Uterus (tissue), 4 donors: ENCODE results near the gene LDLRAD4. TPM values are rescaled to one million over a fixed set of nuclear protein-coding genes. Genes with fewer than 3 reads are reported as not detected.

Source experiments
- DNase-seq, 2 donors: peaks; one replicate each; pipeline ENCODE4 v3.0.0-alpha.2; 2019 to 2020
- H3K27ac ChIP-seq, 2 donors: fragments of 200-600 bp; sonication (generic); 1 replicate in 1 of 2; 2 replicates in 1 of 2; pipeline ENCODE4 v1.5.1; 2016 to 2018
- H3K27me3 ChIP-seq, 2 donors: fragments of 200-600 bp; sonication (generic); one replicate each; pipeline ENCODE4 v1.5.1; 2018 to 2019; ENCODE audit warnings: control low read depth in 1 of 2
- H3K36me3 ChIP-seq, 2 donors: fragments of 200-600 bp; sonication (generic); one replicate each; pipeline ENCODE4 v1.5.1; 2019; ENCODE audit warnings: control low read depth in 1 of 2
- H3K4me1 ChIP-seq, 2 donors: fragments of 200-600 bp; sonication (generic); one replicate each; pipeline ENCODE4 v1.5.1; 2018 to 2019; ENCODE audit warnings: control low read depth in 1 of 2
- H3K4me3 ChIP-seq, 2 donors: fragments of 200-600 bp; sonication (generic); 1 replicate in 1 of 2; 2 replicates in 1 of 2; pipeline ENCODE4 v1.5.1; 2018 to 2019; ENCODE audit warnings: mild to moderate bottlenecking in 1 of 2
- H3K9me3 ChIP-seq, 2 donors: fragments of 200-600 bp; sonication (generic); one replicate each; pipeline ENCODE4 v1.5.1; 2019; ENCODE audit warnings: control low read depth in 1 of 2
- CTCF ChIP-seq, 4 experiments: fragments of 200-600 bp in 2 of 4; fragments of 450-650 bp in 2 of 4; sonication (generic) in 2 of 4; IDR thresholded peaks; one replicate each; pipeline ENCODE4 v1.5.1; 2016 to 2019; ENCODE audit warnings: antibody characterized with exemption in 4 of 4, mild to moderate bottlenecking in 2 of 4, moderate library complexity in 1 of 4
- POLR2A ChIP-seq, 2 donors: fragments of 450-650 bp; IDR thresholded peaks; one replicate each; pipeline ENCODE4 v1.6.1; 2016; ENCODE audit warnings: antibody characterized with exemption in 2 of 2, mild to moderate bottlenecking in 1 of 2, moderate library complexity in 1 of 2
- intact Hi-C: fragments of 100-400 bp; cut with DNase I; formaldehyde crosslinking; loops from one replicate; pipeline ENCODE4 v1.15.1; 2023; ENCODE audit warnings: low total_unique reads
- total RNA-seq, 4 donors: library from RNA; depleted of rRNA in 3 of 4; stranded (reverse); fragments of >200 nt in 3 of 4; gene quantifications; one replicate each; pipeline versions ENCODE4 v1.1.0 to v1.2.4, GENCODE V29; 2014 to 2023
- donor health status: DM: yes; HTN: yes; CAD: no.

The LDLRAD4 gene
- total RNA-seq, 4 donors from 2014 or later = 23.8 to 82.2 (median 39.3) TPM

GRCh38 chr18:13410471-13410870, 191.9 kb downstream of the LDLRAD4 start:
- no peak overlapping the region for H3K4me3 ChIP-seq
- H3K27me3 ChIP-seq = no peaks in the 10 kb centered on the region
- no peak for DNase-seq
- H3K36me3 ChIP-seq = no peaks in the 10 kb centered on the region
- no peak overlapping the region for H3K27ac ChIP-seq
- H3K9me3 ChIP-seq = no peaks in the 10 kb centered on the region
- H3K4me1 ChIP-seq = no peaks in the 10 kb centered on the region
- TF ChIP-seq CTCF (IDR thresholded peaks at IDR 0.05) (no peak), POLR2A (IDR thresholded peaks at IDR 0.05) (no peak)
- intact Hi-C loops = no loop called here

GRCh38 chr18:13412017-13412416, 193.5 kb downstream of the LDLRAD4 start:
- no peaks in the 10 kb centered on the region for H3K36me3 ChIP-seq
- DNase-seq = no peak
- no peak overlapping the region for H3K4me3 ChIP-seq
- intact Hi-C loops = no loop called here
- no peaks in the 10 kb centered on the region for H3K4me1 ChIP-seq
- no peak overlapping the region for H3K27ac ChIP-seq
- no peaks in the 10 kb centered on the region for H3K27me3 ChIP-seq
- no peak for TF ChIP-seq CTCF (IDR thresholded peaks at IDR 0.05)
- no peak for TF ChIP-seq POLR2A (IDR thresholded peaks at IDR 0.05)
- H3K9me3 ChIP-seq = no peaks in the 10 kb centered on the region

DNA sequence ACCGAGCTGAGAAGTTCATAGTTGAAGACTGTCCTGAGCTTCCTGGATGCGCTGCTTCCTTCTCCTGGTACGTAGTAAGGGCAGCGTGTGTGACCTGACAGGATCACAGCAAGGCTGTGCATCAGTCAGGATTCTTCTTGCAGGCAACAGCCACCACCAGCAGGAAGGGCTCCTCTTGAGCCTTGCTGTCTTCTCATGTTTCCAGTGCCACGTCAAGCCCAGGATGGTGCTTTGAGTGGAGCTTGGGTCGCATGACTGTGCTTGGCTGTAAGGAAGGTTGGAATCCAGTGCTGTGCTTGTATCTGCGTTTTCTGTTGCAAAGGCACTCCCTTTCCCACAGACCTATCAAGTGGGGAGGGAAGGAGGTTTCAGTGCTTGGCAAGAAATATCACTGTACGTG, 194.3 kb downstream of the LDLRAD4 start:
- intact Hi-C loops = no loop called here
- Histone ChIP-seq H3K9me3 (no peaks in the 10 kb centered on the region), H3K36me3 (no peaks in the 10 kb centered on the region), H3K27ac (no peak overlapping the region), H3K4me3 (no peak overlapping the region), H3K27me3 (no peaks in the 10 kb centered on the region), H3K4me1 (no peaks in the 10 kb centered on the region)
- TF ChIP-seq POLR2A (IDR thresholded peaks at IDR 0.05) (no peak), CTCF (IDR thresholded peaks at IDR 0.05) (no peak)
- DNase-seq = no peak

DNA sequence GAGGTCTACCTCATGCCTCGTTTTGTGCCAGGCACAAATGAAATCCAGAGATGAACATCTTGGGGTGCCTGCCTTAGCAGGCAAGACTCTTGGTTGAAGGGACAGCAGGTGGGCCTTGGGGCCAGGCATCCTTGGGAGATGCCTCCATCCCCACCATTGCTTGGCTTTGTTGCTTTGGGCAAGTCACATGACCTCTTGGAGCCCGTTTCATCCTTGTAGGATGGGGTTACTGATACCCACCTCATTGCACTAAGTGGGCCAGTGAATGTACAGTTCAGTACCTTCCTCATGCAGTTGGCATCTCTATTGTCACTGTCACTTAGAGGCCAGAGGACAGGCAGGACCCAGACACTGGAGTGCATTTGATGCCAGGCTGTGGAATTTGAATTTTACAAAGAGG, 195.5 kb downstream of the LDLRAD4 start:
- TF ChIP-seq CTCF (IDR thresholded peaks at IDR 0.05) = no peak
- no peak for TF ChIP-seq POLR2A (IDR thresholded peaks at IDR 0.05)
- Histone ChIP-seq H3K36me3 (no peaks in the 10 kb centered on the region), H3K4me1 (no peaks in the 10 kb centered on the region), H3K27me3 (no peaks in the 10 kb centered on the region), H3K4me3 (no peak overlapping the region), H3K27ac (no peak overlapping the region), H3K9me3 (no peaks in the 10 kb centered on the region)
- intact Hi-C loops = no loop called here
- DNase-seq = no peak

DNA sequence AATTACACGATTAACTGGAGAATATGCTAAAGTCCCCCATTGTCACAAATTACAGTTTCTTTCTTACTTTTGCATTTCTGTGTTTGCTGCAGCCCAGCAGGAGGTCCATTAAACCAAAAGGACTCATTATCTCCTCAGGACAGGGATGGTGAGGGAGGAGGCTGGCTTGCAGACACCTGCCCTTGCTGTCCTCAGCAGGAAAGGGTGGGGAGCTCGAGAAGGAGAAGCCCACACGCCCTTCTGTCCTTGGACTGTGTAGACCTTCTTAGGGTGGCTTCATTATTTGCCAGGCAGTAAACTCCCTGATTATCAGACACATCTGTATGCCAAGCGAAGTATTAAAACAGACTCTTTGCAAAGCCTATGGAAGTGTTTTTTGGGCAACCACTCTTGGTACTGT, 196.0 kb downstream of the LDLRAD4 start:
- no peak overlapping the region for H3K4me3 ChIP-seq
- no peaks in the 10 kb centered on the region for H3K27me3 ChIP-seq
- H3K9me3 ChIP-seq = no peaks in the 10 kb centered on the region
- no peak overlapping the region for H3K27ac ChIP-seq
- DNase-seq = no peak
- TF ChIP-seq POLR2A (IDR thresholded peaks at IDR 0.05) (no peak), CTCF (IDR thresholded peaks at IDR 0.05) (no peak)
- intact Hi-C loops = no loop called here
- no peaks in the 10 kb centered on the region for H3K4me1 ChIP-seq
- no peaks in the 10 kb centered on the region for H3K36me3 ChIP-seq
